GM19035 (cell line): ENCODE results near the gene CAMK2B.
"Not testable (repeated sequence)": the region's sequence is repeated elsewhere in the genome, so short reads cannot be mapped to it uniquely, and the experiment has no call there.

Experiments
- ATAC-seq: cut with Tn5 transposase; IDR thresholded peaks from one replicate; pipeline ENCODE4 v1.9.1; 2021; ENCODE audit not compliant: unreplicated experiment

The CAMK2B gene

GRCh38 chr7:44218418-44219201 lies 106.8 kb downstream of the CAMK2B start:
- ATAC-seq, result no peak

GRCh38 chr7:44217852-44218402 lies 107.5 kb downstream of the CAMK2B start:
- no peak for ATAC-seq

- ATAC-seq, result no peak
These were observed 108.1 kb downstream of the CAMK2B start for GRCh38 chr7:44217223-44217714.

GRCh38 chr7:44216521-44217222 lies 108.7 kb downstream of the CAMK2B start:
- ATAC-seq, result no peak

- no peak for ATAC-seq
These were observed 109.4 kb downstream of the CAMK2B start for GRCh38 chr7:44216019-44216418.

- no peak for ATAC-seq
These were observed 109.9 kb downstream of the CAMK2B start for GRCh38 chr7:44215531-44215930.

- ATAC-seq, result no peak
These were observed 111.5 kb downstream of the CAMK2B start for GRCh38 chr7:44213877-44214388.

- ATAC-seq, result no peak
These were observed 112.1 kb downstream of the CAMK2B start for GRCh38 chr7:44213206-44213876.

- ATAC-seq, result no peak
These were observed 112.7 kb downstream of the CAMK2B start for GRCh38 chr7:44212581-44213184.

- ATAC-seq, result no peak
These were observed 113.4 kb downstream of the CAMK2B start for GRCh38 chr7:44212018-44212417.

GRCh38 chr7:44211126-44211675 lies 114.2 kb downstream of the CAMK2B start:
- no peak for ATAC-seq

- ATAC-seq, result no peak
These were observed 115.3 kb downstream of the CAMK2B start for GRCh38 chr7:44210107-44210506.

GRCh38 chr7:44208085-44208484 lies 117.3 kb downstream of the CAMK2B start:
- no peak for ATAC-seq

GRCh38 chr7:44206008-44206407 lies 119.4 kb downstream of the CAMK2B start:
- no peak for ATAC-seq

- no peak for ATAC-seq
These were observed 123.6 kb downstream of the CAMK2B start for GRCh38 chr7:44201813-44202212.

- peak; percentile 99 for ATAC-seq
These were observed 124.5 kb downstream of the CAMK2B start, which contains the start of gene YKT6 for GRCh38 chr7:44200699-44201461. YKT6 (plus strand) TSS chr7:44200978; CDS start chr7:44201136, 158 bp downstream.

- not testable (repeated sequence) for ATAC-seq
These were observed 125.2 kb downstream of the CAMK2B start for GRCh38 chr7:44200163-44200562.

GRCh38 chr7:44197474-44197873 lies 127.9 kb downstream of the CAMK2B start:
- ATAC-seq, result no peak

GRCh38 chr7:44196450-44196872 lies 128.9 kb downstream of the CAMK2B start:
- no peak for ATAC-seq
